ENCODE measurements around the gene TNS2.

DNA sequence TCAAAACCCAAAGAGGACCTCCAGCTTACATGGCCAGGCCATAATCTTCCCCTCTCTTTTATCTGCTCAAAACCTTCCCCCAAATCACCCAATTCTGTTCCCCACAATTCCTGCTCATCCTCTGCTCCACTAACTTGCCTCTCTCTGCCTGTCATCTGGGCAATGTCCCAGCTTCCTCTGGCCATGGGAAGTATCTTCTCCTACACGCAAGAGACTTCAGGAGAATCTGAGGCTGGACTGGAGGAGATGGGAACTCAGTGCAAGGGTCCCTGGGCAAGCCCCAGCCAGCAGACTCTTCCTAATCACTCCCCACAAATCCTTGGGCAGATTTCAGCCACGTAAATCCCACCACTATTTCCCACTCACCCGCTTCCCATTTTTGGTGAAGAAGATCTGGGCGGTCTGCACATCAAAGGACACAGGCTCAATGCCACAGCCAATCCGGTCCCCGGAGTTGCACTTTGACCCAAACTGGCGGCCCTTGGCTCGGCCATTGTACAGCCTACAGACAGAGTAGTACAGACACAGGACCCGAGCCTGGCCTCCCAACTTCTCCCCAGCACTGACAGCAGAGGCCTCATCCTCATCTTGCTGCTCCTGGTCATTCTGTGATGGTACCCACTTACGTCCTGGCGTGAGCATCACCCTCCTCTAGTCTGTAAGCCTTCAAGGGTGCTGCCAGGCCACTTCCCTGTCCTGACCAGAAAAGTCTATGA, 24.6 kb downstream of the TNS2 start:
- TF ChIP-seq, protein P1, sequence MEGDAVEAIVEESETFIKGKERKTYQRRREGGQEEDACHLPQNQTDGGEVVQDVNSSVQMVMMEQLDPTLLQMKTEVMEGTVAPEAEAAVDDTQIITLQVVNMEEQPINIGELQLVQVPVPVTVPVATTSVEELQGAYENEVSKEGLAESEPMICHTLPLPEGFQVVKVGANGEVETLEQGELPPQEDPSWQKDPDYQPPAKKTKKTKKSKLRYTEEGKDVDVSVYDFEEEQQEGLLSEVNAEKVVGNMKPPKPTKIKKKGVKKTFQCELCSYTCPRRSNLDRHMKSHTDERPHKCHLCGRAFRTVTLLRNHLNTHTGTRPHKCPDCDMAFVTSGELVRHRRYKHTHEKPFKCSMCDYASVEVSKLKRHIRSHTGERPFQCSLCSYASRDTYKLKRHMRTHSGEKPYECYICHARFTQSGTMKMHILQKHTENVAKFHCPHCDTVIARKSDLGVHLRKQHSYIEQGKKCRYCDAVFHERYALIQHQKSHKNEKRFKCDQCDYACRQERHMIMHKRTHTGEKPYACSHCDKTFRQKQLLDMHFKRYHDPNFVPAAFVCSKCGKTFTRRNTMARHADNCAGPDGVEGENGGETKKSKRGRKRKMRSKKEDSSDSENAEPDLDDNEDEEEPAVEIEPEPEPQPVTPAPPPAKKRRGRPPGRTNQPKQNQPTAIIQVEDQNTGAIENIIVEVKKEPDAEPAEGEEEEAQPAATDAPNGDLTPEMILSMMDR (IDR thresholded peaks at IDR 0.05) = no peak
- no peak for TF ChIP-seq EZH2 (IDR thresholded peaks at IDR 0.05)

All from neural progenitor cell (in vitro differentiated cells).